ENCODE results near the gene ZSWIM6. TPM values are rescaled to one million over a fixed set of nuclear protein-coding genes. Genes with fewer than 3 reads are reported as not detected.

Gene ZSWIM6
- total RNA-seq, 1 experiment from 2014 or later, result 10.0 TPM

DNA sequence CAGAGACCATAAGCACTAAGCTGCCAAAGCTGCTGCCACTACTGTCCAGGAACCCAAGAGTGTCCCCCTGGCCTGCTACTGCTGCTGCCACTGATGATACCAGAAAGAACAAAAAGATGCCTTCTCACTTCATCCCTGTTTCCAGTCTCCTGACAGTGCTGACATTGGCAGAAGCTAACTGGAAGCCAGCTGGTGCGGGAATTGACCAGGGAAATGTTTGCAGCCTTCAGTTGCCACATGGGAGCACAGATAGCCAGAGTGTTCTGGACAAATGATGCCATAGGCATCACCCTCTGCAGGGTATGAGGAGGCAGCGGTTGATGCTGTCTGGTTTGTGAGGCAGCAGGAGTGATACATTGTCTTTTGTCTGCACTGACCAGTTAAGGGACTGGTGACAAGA lies 258.4 kb downstream of the ZSWIM6 start:
- no TSS peak for BruUV-seq (replicated peaks)
- Mint-ChIP-seq H3K27ac (ENCODE audit: unreplicated experiment) (no peak overlapping the region), H3K9me3 (ENCODE audit: unreplicated experiment) (peaks cover 11% of the 10 kb centered on the region), H3K36me3 (ENCODE audit: insufficient read depth, unreplicated experiment) (no peaks in the 10 kb centered on the region), H3K4me3 (ENCODE audit: unreplicated experiment) (no peak overlapping the region), H3K27me3 (ENCODE audit: insufficient read depth, unreplicated experiment) (peaks cover 8% of the 10 kb centered on the region), H3K4me1 (ENCODE audit: low read depth, unreplicated experiment) (no peaks in the 10 kb centered on the region)
- Histone ChIP-seq H3K27me3 (replicated peaks; ENCODE audit: control insufficient read depth, insufficient read depth, low read length) (no peaks in the 10 kb centered on the region), H3K4me3 (ENCODE audit: low read depth, low read length) (no peak overlapping the region), H3K9me3 (0 out of 2 replicates have a peak, but pooled peaks cover 3% of the 10 kb centered on the region), H3K36me3 (ENCODE audit: control insufficient read depth, insufficient read depth, low read length) (no peaks in the 10 kb centered on the region), H3K4me1 (no peaks in the 10 kb centered on the region)
- TF ChIP-seq, protein P1, sequence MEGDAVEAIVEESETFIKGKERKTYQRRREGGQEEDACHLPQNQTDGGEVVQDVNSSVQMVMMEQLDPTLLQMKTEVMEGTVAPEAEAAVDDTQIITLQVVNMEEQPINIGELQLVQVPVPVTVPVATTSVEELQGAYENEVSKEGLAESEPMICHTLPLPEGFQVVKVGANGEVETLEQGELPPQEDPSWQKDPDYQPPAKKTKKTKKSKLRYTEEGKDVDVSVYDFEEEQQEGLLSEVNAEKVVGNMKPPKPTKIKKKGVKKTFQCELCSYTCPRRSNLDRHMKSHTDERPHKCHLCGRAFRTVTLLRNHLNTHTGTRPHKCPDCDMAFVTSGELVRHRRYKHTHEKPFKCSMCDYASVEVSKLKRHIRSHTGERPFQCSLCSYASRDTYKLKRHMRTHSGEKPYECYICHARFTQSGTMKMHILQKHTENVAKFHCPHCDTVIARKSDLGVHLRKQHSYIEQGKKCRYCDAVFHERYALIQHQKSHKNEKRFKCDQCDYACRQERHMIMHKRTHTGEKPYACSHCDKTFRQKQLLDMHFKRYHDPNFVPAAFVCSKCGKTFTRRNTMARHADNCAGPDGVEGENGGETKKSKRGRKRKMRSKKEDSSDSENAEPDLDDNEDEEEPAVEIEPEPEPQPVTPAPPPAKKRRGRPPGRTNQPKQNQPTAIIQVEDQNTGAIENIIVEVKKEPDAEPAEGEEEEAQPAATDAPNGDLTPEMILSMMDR (IDR thresholded peaks at IDR 0.05; ENCODE audit: insufficient read depth in 1 of 2, low read depth in 1 of 2, low read length in 1 of 2, severe bottlenecking in 1 of 2, unreplicated experiment in 1 of 2), result no peak
- DNase-seq, result no peak
- intact Hi-C loops (cut with micrococcal nuclease; ENCODE audit: unreplicated experiment), result no loop called here
- CTCF ChIA-PET, result no interaction called here
- POLR2A ChIA-PET, result no interaction called here

DNA sequence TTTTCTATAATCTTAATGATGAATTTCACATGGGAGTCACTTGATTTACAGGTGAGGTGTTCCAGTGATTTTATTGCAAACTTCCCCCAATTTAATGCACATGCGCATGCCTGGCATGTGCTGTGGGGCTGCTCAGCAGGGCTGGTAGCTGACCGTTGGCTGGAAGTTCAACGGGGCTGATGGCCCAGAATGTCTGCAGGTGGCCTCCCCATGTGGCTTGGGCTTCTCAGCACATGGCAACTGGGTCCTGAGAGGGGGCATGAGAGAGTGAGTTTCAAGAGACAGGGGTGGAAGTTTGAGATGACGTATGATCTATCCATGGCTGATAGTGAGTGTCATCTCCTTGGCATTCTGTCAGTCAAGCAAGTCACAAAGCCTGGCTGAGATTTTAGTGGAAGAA lies 259.8 kb downstream of the ZSWIM6 start:
- no peak overlapping the region for H3K27ac Mint-ChIP-seq (ENCODE audit: unreplicated experiment)
- no peak overlapping the region for H3K4me3 ChIP-seq (ENCODE audit: low read depth, low read length)
- 0 out of 2 replicates have a peak, but pooled peaks cover 3% of the 10 kb centered on the region for H3K9me3 ChIP-seq
- no peaks in the 10 kb centered on the region for H3K36me3 Mint-ChIP-seq (ENCODE audit: insufficient read depth, unreplicated experiment)
- CTCF ChIA-PET, result no interaction called here
- intact Hi-C loops (cut with micrococcal nuclease; ENCODE audit: unreplicated experiment), result no loop called here
- POLR2A ChIA-PET, result no interaction called here
- no TSS peak for BruUV-seq (replicated peaks)
- no peaks in the 10 kb centered on the region for H3K36me3 ChIP-seq (ENCODE audit: control insufficient read depth, insufficient read depth, low read length)
- no peaks in the 10 kb centered on the region for H3K4me1 ChIP-seq
- peaks cover 10% of the 10 kb centered on the region for H3K9me3 Mint-ChIP-seq (ENCODE audit: unreplicated experiment)
- peaks cover 8% of the 10 kb centered on the region for H3K27me3 Mint-ChIP-seq (ENCODE audit: insufficient read depth, unreplicated experiment)
- no peak for DNase-seq
- no peaks in the 10 kb centered on the region for H3K27me3 ChIP-seq (replicated peaks; ENCODE audit: control insufficient read depth, insufficient read depth, low read length)
- no peaks in the 10 kb centered on the region for H3K4me1 Mint-ChIP-seq (ENCODE audit: low read depth, unreplicated experiment)
- no peak overlapping the region for H3K4me3 Mint-ChIP-seq (ENCODE audit: unreplicated experiment)
- TF ChIP-seq, protein P1 (IDR thresholded peaks at IDR 0.05; ENCODE audit: insufficient read depth in 1 of 2, low read depth in 1 of 2, low read length in 1 of 2, severe bottlenecking in 1 of 2, unreplicated experiment in 1 of 2), result no peak

DNA sequence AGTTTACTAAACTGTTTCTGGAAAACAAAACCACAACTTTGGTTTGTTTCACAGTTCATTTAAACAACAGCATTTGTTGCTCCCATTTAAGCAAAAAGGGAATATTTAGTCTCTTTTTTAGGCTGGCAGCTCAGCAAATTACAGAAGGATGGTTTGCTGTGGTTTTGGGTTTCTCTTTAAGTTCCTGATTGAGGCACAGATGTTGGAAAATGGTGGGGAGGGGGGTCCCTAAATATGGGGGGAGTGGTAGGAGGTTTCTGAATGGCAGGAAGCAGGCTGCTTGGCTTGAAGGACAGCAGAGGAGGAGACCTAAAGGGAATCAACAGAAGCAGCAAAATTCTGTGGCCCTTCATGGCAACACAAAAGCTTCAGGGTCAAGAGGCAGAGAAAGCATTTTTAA lies 263.4 kb downstream of the ZSWIM6 start:
- peaks cover 6% of the 10 kb centered on the region for H3K4me1 Mint-ChIP-seq (ENCODE audit: low read depth, unreplicated experiment)
- intact Hi-C loops (cut with micrococcal nuclease; ENCODE audit: unreplicated experiment), result no loop called here
- no TSS peak for BruUV-seq (replicated peaks)
- Histone ChIP-seq H3K4me3 (ENCODE audit: low read depth, low read length) (no peak overlapping the region), H3K36me3 (ENCODE audit: control insufficient read depth, insufficient read depth, low read length) (no peaks in the 10 kb centered on the region), H3K4me1 (no peaks in the 10 kb centered on the region), H3K27me3 (replicated peaks; ENCODE audit: control insufficient read depth, insufficient read depth, low read length) (no peaks in the 10 kb centered on the region), H3K9me3 (no peaks in the 10 kb centered on the region)
- POLR2A ChIA-PET, result no interaction called here
- peaks cover 4% of the 10 kb centered on the region for H3K27me3 Mint-ChIP-seq (ENCODE audit: insufficient read depth, unreplicated experiment)
- no peak for DNase-seq
- CTCF ChIA-PET, result no interaction called here
- no peaks in the 10 kb centered on the region for H3K36me3 Mint-ChIP-seq (ENCODE audit: insufficient read depth, unreplicated experiment)
- no peak overlapping the region for H3K4me3 Mint-ChIP-seq (ENCODE audit: unreplicated experiment)
- H3K27ac Mint-ChIP-seq (ENCODE audit: unreplicated experiment), result no peak overlapping the region
- TF ChIP-seq, protein P1 (IDR thresholded peaks at IDR 0.05; ENCODE audit: insufficient read depth in 1 of 2, low read depth in 1 of 2, low read length in 1 of 2, severe bottlenecking in 1 of 2, unreplicated experiment in 1 of 2), result no peak
- H3K9me3 Mint-ChIP-seq (ENCODE audit: unreplicated experiment), result no peaks in the 10 kb centered on the region

Other genes starting within 250 kb of the ZSWIM6 start
- 57.7 and 59.7 TPM in 2 replicates for gene SMIM15, start 169.8 kb upstream of the ZSWIM6 start, total RNA-seq (2022)

Measured in Caco-2 (cell line).